Measurements from ENCODE around the gene SMIM13.

The SMIM13 gene

GRCh38 chr6:11123978-11124377, 30.3 kb downstream of the SMIM13 start:
- no peak for DNase-seq

- DNase-seq, result no peak
Measured at GRCh38 chr6:11126876-11127275, 33.2 kb downstream of the SMIM13 start.

GRCh38 chr6:11128608-11129007, 35.0 kb downstream of the SMIM13 start:
- no peak for DNase-seq

GRCh38 chr6:11129908-11130565, 36.4 kb downstream of the SMIM13 start:
- DNase-seq, result no peak

GRCh38 chr6:11130605-11131004, 37.0 kb downstream of the SMIM13 start:
- DNase-seq, result no peak

GRCh38 chr6:11132194-11132888, 38.7 kb downstream of the SMIM13 start:
- DNase-seq, result no peak

GRCh38 chr6:11133281-11133680, 39.6 kb downstream of the SMIM13 start:
- no peak for DNase-seq

- DNase-seq, result no peak
Measured at GRCh38 chr6:11136809-11137208, 43.2 kb downstream of the SMIM13 start.

- DNase-seq, result no peak
Measured at GRCh38 chr6:11139051-11139960, 45.7 kb downstream of the SMIM13 start.

GRCh38 chr6:11140056-11140455, 46.4 kb downstream of the SMIM13 start:
- DNase-seq, result no peak

- no peak for DNase-seq
Measured at GRCh38 chr6:11141295-11141694, 47.7 kb downstream of the SMIM13 start.

GRCh38 chr6:11142296-11143027, 48.8 kb downstream of the SMIM13 start:
- DNase-seq, result no peak

GRCh38 chr6:11143394-11144371, 50.0 kb downstream of the SMIM13 start:
- no peak for DNase-seq

- no peak for DNase-seq
Measured at GRCh38 chr6:11144393-11144851, 50.8 kb downstream of the SMIM13 start.

- no peak for DNase-seq
Measured at GRCh38 chr6:11146117-11146826, 52.6 kb downstream of the SMIM13 start.

GRCh38 chr6:11149551-11149950, 55.9 kb downstream of the SMIM13 start:
- DNase-seq, result no peak

- no peak for DNase-seq
Measured at GRCh38 chr6:11151488-11151887, 57.9 kb downstream of the SMIM13 start.

GRCh38 chr6:11152581-11152980, 58.9 kb downstream of the SMIM13 start:
- DNase-seq, result no peak

GRCh38 chr6:11153447-11153846, 59.8 kb downstream of the SMIM13 start:
- DNase-seq, result no peak

GRCh38 chr6:11155589-11155988, 62.0 kb downstream of the SMIM13 start:
- no peak for DNase-seq

- no peak for DNase-seq
Measured at GRCh38 chr6:11160199-11160598, 66.6 kb downstream of the SMIM13 start.

Data from NCI-H1694 treated with DMSO at 0.1 percent for 48 hours (cell line).